GM12878 (cell line): Measurements from ENCODE around the gene TSHZ2.

Source experiments
- CTCF ChIP-seq, 3 experiments: IDR thresholded peaks in 2 of 3; conservative IDR thresholded peaks in 1 of 3; 2 replicates each; pipeline ENCODE4 v1.5.1; 2011; ENCODE audit warnings: low read depth in 3 of 3, low read length in 3 of 3, mild to moderate bottlenecking in 3 of 3, control low read depth in 2 of 3, moderate library complexity in 2 of 3, inconsistent platforms in 1 of 3, mixed read lengths in 1 of 3; ENCODE audit not compliant: control insufficient read depth in 2 of 3, insufficient read depth in 1 of 3; ENCODE audit errors: extremely low read depth in 1 of 3
- POLR2A ChIP-seq: IDR thresholded peaks from 2 replicates; pipeline ENCODE4 v1.6.1; 2011; ENCODE audit warnings: low read depth, mild to moderate bottlenecking, low read length
- SMC3 ChIP-seq: IDR thresholded peaks from 2 replicates; pipeline ENCODE4 v1.6.1; 2011; ENCODE audit warnings: low read length, improper control_type of control experiment, borderline replicate concordance

- TF ChIP-seq CTCF (IDR thresholded peaks at IDR 0.05 in 2 of 3, conservative IDR thresholded peaks at IDR 0.05 in 1 of 3; ENCODE audit: control insufficient read depth in 2 of 3, extremely low read depth in 1 of 3, insufficient read depth in 1 of 3, low read depth in 3 of 3, low read length in 3 of 3): no peak
- TF ChIP-seq SMC3: no peak
- no peak for TF ChIP-seq POLR2A
Measured at GRCh38 chr20:53161073-53161472, 188.9 kb downstream of the TSHZ2 start.
